Suprapubic skin (tissue), 4 donors: ENCODE data around the gene LRRIQ3.

Experiments
- CTCF ChIP-seq, 2 donors: fragments of 200-600 bp in 1 of 2; fragments of 450-650 bp in 1 of 2; sonication (generic) in 1 of 2; IDR thresholded peaks; one replicate each; pipeline ENCODE4 v1.5.1; 2016 to 2019; ENCODE audit warnings: antibody characterized with exemption in 2 of 2, mild to moderate bottlenecking in 1 of 2, moderate library complexity in 1 of 2
- POLR2A ChIP-seq, 2 donors: fragments of 450-650 bp; IDR thresholded peaks; one replicate each; pipeline ENCODE4 v1.6.1; 2017; ENCODE audit warnings: antibody characterized with exemption in 2 of 2, mild to moderate bottlenecking in 2 of 2, moderate library complexity in 2 of 2
- POLR2AphosphoS5 ChIP-seq, 3 donors: sonication (generic); formaldehyde crosslinking; IDR thresholded peaks; one replicate each; pipeline ENCODE4 v1.6.1; 2017; ENCODE audit warnings: antibody characterized with exemption in 3 of 3

GRCh38 chr1:74236440-74236839 is 38.5 kb upstream of the LRRIQ3 start:
- no peak for TF ChIP-seq CTCF (IDR thresholded peaks at IDR 0.05)
- TF ChIP-seq POLR2AphosphoS5 (IDR thresholded peaks at IDR 0.05), result no peak
- TF ChIP-seq POLR2A (IDR thresholded peaks at IDR 0.05), result no peak
